ENCODE results near the gene ABLIM1. TPM values are rescaled to one million over a fixed set of nuclear protein-coding genes. Genes with fewer than 3 reads are reported as not detected.

ABLIM1 gene
- total RNA-seq, 1 donor from 2014 or later, result 34.3 TPM

DNA sequence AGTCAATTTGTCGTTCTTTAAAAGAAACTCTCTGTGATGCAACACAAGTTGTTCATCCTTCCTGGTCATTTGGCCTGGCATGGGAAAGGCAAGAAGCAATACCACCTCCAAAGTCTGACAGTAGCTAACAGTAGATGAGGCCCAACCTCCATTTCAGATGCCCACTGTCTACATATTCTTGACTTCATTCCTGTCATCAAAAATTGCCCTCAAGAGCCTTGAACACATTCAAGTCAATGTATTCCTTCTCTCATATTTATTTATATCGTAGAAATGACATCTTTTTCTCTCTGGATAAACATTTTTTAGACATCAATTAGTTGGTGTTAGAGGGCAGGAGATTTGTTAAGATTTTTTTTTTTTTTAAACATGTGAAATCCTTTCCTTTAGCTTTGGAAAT lies 33.7 kb downstream of the ABLIM1 start:
- DNase-seq (ENCODE audit: low read depth in 2 of 2), result no peak

DNA sequence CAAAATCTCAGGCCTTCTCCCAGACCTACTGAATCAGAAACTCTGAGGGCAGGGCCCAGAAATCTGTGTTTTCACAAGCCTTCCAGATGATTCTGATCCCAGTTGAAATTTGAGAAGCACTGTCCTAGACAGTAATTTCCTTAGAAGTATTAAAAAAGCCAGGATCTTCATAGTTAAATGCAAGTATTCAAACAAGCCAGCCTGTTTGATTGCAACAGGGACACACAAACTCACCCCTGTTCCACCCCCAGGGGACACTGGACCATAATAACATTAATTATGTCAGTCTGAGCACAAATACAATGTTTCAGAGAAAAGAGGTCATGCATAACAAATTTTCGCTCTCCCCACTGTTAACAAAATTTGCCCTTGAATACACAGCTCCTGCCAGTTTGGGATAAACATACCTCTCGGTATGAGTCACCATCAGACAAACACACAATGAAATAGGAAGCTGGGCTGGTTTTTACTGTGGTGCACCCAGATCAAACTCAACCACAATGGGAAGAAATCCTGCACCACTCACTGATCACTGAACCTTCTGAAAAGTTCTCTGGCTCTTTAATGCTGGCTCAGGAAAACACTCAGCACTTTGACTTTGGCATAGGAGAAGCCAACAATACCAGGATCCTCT lies 34.3 kb downstream of the ABLIM1 start:
- DNase-seq (ENCODE audit: low read depth in 2 of 2), result peak; percentile 70 to 89

DNA sequence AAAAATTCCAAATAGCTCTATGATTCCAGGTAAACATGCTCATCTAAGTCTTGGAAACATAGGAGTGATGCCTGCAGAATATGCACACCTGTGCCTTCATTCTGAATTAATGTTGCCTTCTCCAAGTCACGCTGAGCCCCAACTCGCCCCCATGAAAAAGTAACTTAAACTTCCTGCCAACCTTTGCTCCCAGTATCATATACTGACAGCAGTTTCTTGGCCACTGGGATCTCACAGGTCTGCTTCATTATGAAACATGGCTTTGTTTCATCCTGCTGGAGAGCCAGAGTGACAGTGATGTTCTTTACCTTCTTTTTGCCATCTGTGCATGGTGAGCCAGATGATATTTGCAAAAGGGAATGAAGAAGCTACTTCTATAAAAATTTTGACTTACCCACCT lies 34.9 kb downstream of the ABLIM1 start:
- no peak for DNase-seq (ENCODE audit: low read depth in 2 of 2)

- no peak for DNase-seq (ENCODE audit: low read depth in 2 of 2)
Measured at GRCh38 chr10:114618722-114619121, 39.4 kb downstream of the ABLIM1 start.

DNA sequence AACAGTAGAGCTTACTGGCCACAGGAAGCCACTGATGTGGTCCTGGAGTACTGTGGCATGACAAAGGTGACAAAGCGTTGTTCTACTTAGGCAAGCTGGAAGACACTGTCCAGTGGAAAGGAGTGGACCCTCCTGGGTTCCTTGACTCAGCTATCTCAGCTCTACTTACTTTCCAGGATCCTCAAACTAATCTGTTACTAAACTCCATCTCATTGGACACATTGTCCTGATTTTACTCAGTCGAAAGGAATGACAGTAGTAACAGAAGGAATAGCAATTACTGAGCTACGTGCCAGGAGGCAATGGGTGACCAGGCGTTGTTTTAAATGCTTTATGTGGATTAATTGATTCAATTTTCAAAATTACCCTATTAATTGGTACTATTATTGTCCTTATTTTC lies 41.6 kb downstream of the ABLIM1 start:
- no peak for DNase-seq (ENCODE audit: low read depth in 2 of 2)

GRCh38 chr10:114616103-114616502 lies 42.0 kb downstream of the ABLIM1 start:
- no peak for DNase-seq (ENCODE audit: low read depth in 2 of 2)

- DNase-seq (ENCODE audit: low read depth in 2 of 2), result no peak
Measured at GRCh38 chr10:114615600-114616007, 42.5 kb downstream of the ABLIM1 start.

- DNase-seq (ENCODE audit: low read depth in 2 of 2), result peak in 1 of 2 donors; percentile 91
Measured at GRCh38 chr10:114613237-114613979, 44.7 kb downstream of the ABLIM1 start.

- no peak for DNase-seq (ENCODE audit: low read depth in 2 of 2)
Measured at GRCh38 chr10:114611617-114612016, 46.5 kb downstream of the ABLIM1 start.

DNA sequence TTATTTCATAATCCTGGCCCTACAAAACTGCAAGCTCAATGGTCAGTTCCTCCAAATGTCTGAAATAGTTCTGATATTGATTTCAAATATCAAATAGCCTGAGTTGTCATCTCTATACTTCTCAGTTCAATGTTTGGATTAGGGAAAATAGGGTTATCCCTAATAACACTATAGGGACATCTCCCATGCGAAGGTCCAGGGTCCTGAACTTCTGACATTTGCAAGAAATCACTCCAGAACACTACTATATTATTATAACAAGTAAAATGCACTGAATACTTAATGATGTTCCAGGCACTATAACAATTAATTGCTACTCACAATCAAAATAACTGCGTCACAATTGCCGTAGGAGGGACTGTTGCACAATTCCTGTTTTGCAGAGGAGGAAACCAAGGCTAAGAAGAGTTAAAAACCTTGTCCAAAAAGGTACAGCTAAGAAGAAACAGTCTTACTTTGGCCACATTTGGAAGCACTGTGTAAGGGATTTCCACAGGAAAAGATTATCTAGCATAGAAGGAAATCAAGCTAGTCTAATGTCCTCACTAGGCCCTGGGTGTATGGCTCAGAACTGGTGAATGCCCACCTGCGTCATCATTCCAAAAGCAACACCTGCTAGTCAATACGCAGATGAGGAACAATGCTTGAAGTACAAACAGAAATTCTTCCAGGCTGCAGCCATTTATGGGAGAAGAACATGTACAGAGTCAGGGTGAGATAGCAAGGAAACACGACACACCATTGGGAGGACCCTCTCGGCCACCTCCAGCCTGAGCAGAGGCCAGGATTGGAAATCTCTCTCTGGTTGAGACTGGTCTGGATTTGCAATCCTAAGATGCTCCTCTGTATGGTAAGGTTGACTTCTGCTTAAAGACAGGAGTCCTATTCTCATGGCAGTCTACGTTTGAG lies 48.3 kb downstream of the ABLIM1 start:
- DNase-seq (ENCODE audit: low read depth in 2 of 2), result no peak

DNA sequence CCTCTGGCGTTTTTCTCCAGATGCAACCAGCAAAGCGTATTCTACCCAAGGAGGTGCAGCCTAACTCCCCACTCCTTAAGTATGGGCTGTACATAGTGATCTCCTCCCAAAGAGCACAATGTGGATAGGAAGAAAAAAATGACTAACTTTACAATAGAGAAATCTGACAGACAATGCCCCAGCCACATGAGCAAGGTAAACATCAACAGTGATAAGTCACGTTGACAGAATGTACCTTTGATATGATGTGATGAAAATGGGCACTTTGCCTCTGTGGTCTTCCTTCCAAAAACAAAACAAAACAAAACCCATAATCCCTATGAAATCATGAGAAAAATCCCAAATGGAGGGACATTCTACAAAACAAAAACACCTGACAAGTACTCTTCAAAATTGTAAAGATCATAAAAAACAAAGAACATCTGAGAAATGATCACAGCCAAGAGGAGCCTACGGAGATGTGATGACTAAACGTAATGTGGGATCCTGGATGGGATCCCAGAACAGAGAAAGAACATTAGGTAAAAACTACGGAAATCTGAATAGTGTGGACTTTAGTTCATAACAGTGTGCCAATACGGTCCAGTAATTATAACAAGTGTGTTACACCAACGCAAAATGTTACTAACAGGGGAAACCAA lies 50.6 kb downstream of the ABLIM1 start:
- peak; percentile 36 to 87 for DNase-seq (ENCODE audit: low read depth in 2 of 2)

GRCh38 chr10:114605155-114605797 lies 52.8 kb downstream of the ABLIM1 start:
- DNase-seq (ENCODE audit: low read depth in 2 of 2), result peak in 1 of 2 donors; percentile 18

GRCh38 chr10:114604357-114605130 lies 53.5 kb downstream of the ABLIM1 start:
- no peak for DNase-seq (ENCODE audit: low read depth in 2 of 2)

DNA sequence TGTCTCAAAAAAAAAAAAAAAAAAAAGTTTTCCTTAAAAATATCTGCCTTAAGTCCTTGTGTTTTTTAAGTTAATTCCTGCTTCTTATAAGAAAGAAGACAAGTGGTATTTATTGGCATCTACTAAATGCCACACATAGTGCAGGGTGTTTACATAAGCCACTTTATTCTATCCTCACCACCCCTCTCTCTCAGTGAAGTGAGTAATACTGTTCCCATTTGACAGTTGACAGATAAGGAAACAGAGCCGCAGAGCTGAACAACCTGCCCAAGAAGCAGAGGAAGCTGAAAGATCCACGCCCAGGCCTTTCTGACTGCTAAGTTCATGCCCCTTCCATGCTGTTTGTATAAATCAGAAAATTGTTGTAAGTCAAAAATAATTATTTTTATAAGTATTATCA lies 54.1 kb downstream of the ABLIM1 start:
- DNase-seq (ENCODE audit: low read depth in 2 of 2), result peak; percentile 50

GRCh38 chr10:114603303-114603702 lies 54.8 kb downstream of the ABLIM1 start:
- DNase-seq (ENCODE audit: low read depth in 2 of 2), result no peak

GRCh38 chr10:114600057-114600456 lies 58.0 kb downstream of the ABLIM1 start:
- DNase-seq (ENCODE audit: low read depth in 2 of 2), result no peak

- no peak for DNase-seq (ENCODE audit: low read depth in 2 of 2)
Measured at GRCh38 chr10:114596793-114597192, 61.3 kb downstream of the ABLIM1 start.

- no peak for DNase-seq (ENCODE audit: low read depth in 2 of 2)
Measured at GRCh38 chr10:114593816-114594468, 64.1 kb downstream of the ABLIM1 start.

GRCh38 chr10:114593240-114593792 lies 64.8 kb downstream of the ABLIM1 start:
- DNase-seq (ENCODE audit: low read depth in 2 of 2), result no peak

GRCh38 chr10:114590993-114591392 lies 67.1 kb downstream of the ABLIM1 start:
- DNase-seq (ENCODE audit: low read depth in 2 of 2), result no peak
